CD14-positive monocyte (primary cell): Measurements from ENCODE around the gene C17orf78. TPM values are rescaled to one million over a fixed set of nuclear protein-coding genes. Genes with fewer than 3 reads are reported as not detected.

Experiments used
- DNase-seq, 3 donors: peaks; one replicate each; pipeline ENCODE4 v3.0.0-alpha.2; 2011 to 2022
- H2AFZ ChIP-seq: 2 replicates; pipeline ENCODE4 v1.6.0; 2012; ENCODE audit warnings: mild to moderate bottlenecking, low read depth, low read length, inconsistent platforms; ENCODE audit not compliant: insufficient read depth, poor library complexity, severe bottlenecking
- H3K27ac ChIP-seq, 2 donors: 1 replicate in 1 of 2; 2 replicates in 1 of 2; pipeline ENCODE4 v1.5.1; 2012 to 2013; ENCODE audit warnings: low read length in 2 of 2, control low read depth in 1 of 2, inconsistent platforms in 1 of 2, low read depth in 1 of 2, mild to moderate bottlenecking in 1 of 2
- H3K27me3 ChIP-seq, 2 donors: one replicate each; pipeline versions ENCODE4 v1.6.0 to v1.6.1; 2011 to 2013; ENCODE audit warnings: low read length in 2 of 2; ENCODE audit not compliant: control insufficient read depth in 2 of 2, insufficient read depth in 2 of 2
- H3K36me3 ChIP-seq, 2 donors: replicated peaks in 1 of 2; 1 replicate in 1 of 2; 2 replicates in 1 of 2; pipeline versions ENCODE4 v1.5.1 to v1.6.1; 2012 to 2013; ENCODE audit warnings: low read length in 2 of 2, control low read depth in 1 of 2, inconsistent platforms in 1 of 2, mild to moderate bottlenecking in 1 of 2; ENCODE audit not compliant: insufficient read depth in 2 of 2, control insufficient read depth in 1 of 2
- H3K4me1 ChIP-seq, 2 donors: 1 replicate in 1 of 2; 2 replicates in 1 of 2; pipeline versions ENCODE4 v1.5.1 to v1.6.1; 2012 to 2013; ENCODE audit warnings: low read length in 2 of 2, control low read depth in 1 of 2, inconsistent platforms in 1 of 2, mild to moderate bottlenecking in 1 of 2, moderate library complexity in 1 of 2; ENCODE audit not compliant: insufficient read depth in 2 of 2, control insufficient read depth in 1 of 2
- H3K4me2 ChIP-seq: replicated peaks from 2 replicates; pipeline ENCODE3; 2012; ENCODE audit warnings: low read length, moderate library complexity, mild to moderate bottlenecking; ENCODE audit not compliant: poor library complexity, severe bottlenecking; ENCODE audit errors: extremely low read depth
- H3K4me3 ChIP-seq, 3 experiments: fragments of 200-600 bp in 1 of 3; sonication (generic) in 1 of 3; replicated peaks in 1 of 3; 1 replicate in 2 of 3; 2 replicates in 1 of 3; pipeline ENCODE4 v1.5.1; 2011 to 2013; ENCODE audit warnings: low read length in 3 of 3, mild to moderate bottlenecking in 3 of 3, control low read depth in 2 of 3, low read depth in 2 of 3, inconsistent platforms in 1 of 3, moderate library complexity in 1 of 3
- H3K79me2 ChIP-seq: 2 replicates; pipeline ENCODE4 v1.6.0; 2012; ENCODE audit warnings: mild to moderate bottlenecking, control low read depth, inconsistent platforms, low read length, moderate library complexity; ENCODE audit not compliant: insufficient read depth
- H3K9ac ChIP-seq: 2 replicates; pipeline ENCODE4 v1.6.0; 2017; ENCODE audit warnings: low read length, mild to moderate bottlenecking; ENCODE audit not compliant: insufficient read depth, poor library complexity, severe bottlenecking
- H3K9me3 ChIP-seq, 2 donors: replicated peaks in 1 of 2; 1 replicate in 1 of 2; 2 replicates in 1 of 2; pipeline versions ENCODE4 v1.5.1 to v1.6.1; 2012 to 2013; ENCODE audit warnings: low read length in 2 of 2, control low read depth in 1 of 2; ENCODE audit not compliant: control insufficient read depth in 1 of 2, insufficient read depth in 1 of 2
- H4K20me1 ChIP-seq: 2 replicates; pipeline ENCODE4 v1.6.0; 2012; ENCODE audit warnings: mild to moderate bottlenecking, low read length, control low read depth, moderate library complexity; ENCODE audit not compliant: insufficient read depth
- H3K27ac Mint-ChIP-seq, 7 donors: one replicate each; pipeline ENCODE4 v1.8.0; 2020; ENCODE audit warnings: mild to moderate bottlenecking in 7 of 7, mixed read lengths in 7 of 7, moderate library complexity in 6 of 7, inconsistent platforms in 2 of 7
- H3K27me3 Mint-ChIP-seq, 3 donors: one replicate each; pipeline ENCODE4 v1.8.0; 2021 to 2022; ENCODE audit warnings: low read depth in 3 of 3, mild to moderate bottlenecking in 3 of 3, mixed read lengths in 3 of 3, moderate library complexity in 3 of 3, inconsistent platforms in 1 of 3
- H3K36me3 Mint-ChIP-seq, 2 donors: one replicate each; pipeline ENCODE4 v1.8.0; 2020; ENCODE audit warnings: mixed read lengths in 2 of 2, inconsistent platforms in 1 of 2, mild to moderate bottlenecking in 1 of 2
- H3K4me1 Mint-ChIP-seq: one replicate; pipeline ENCODE4 v1.8.0; 2020; ENCODE audit warnings: mild to moderate bottlenecking, mixed read lengths
- H3K4me3 Mint-ChIP-seq, 2 donors: one replicate each; pipeline ENCODE4 v1.8.0; 2020; ENCODE audit warnings: mild to moderate bottlenecking in 2 of 2, mixed read lengths in 2 of 2, moderate library complexity in 1 of 2
- H3K9me3 Mint-ChIP-seq, 7 donors: one replicate each; pipeline ENCODE4 v1.8.0; 2020 to 2022; ENCODE audit warnings: mixed read lengths in 7 of 7, mild to moderate bottlenecking in 6 of 7, moderate library complexity in 6 of 7, inconsistent platforms in 2 of 7
- WGBS: methylation state at CpG from one replicate; pipeline ENCODE4 v1.1.5; 2013; ENCODE audit warnings: missing lambda C conversion rate; ENCODE audit not compliant: insufficient coverage; 5-methylcytosine and 5-hydroxymethylcytosine counted together
- intact Hi-C, 2 donors: fragments of 100-400 bp; cut with micrococcal nuclease; formaldehyde crosslinking; loops; one replicate each; pipeline versions ENCODE4 v1.15.0 to v1.15.1; 2023
- polyA plus RNA-seq, 3 donors: library from polyadenylated mRNA; depleted of rRNA in 1 of 3; unstranded in 2 of 3; stranded (reverse) in 1 of 3; fragments of 300-500 nt in 2 of 3; fragments of >200 nt in 1 of 3; fragmentation: Illumina TruSeq in 2 of 3; gene quantifications; 1 replicate in 2 of 3; 2 replicates in 1 of 3; pipeline ENCODE4 v1.2.3, GENCODE V29; 2012 to 2021
- TF ChIP-seq, protein P1 (sequence below): fragments of 200-600 bp; IDR thresholded peaks from one replicate; pipeline ENCODE4 v1.8.0; 2022; ENCODE audit warnings: antibody characterized with exemption, mild to moderate bottlenecking

C17orf78 gene
- polyA plus RNA-seq, 3 donors = not detected

DNA sequence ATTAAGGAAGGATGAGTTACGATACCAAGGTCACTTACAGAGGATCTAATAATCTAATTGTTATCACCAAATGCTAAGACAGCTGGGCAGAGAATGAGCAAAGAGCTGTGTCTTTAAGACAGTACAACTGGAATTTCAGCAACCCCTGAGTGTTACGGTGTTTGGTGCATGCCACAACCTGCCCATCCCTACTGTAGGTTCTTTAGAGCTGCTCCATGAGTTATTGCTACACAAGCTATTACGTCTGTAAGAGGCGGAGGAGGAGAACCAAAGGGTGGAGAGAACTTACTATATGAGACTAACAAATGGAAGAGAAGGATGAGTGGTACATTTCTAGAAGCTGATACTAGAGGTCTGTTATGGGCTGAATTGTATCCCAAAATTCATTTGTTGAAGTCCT lies 14.2 kb upstream of the C17orf78 start:
- H3K36me3 ChIP-seq = no peaks in the 10 kb centered on the region
- H3K27me3 ChIP-seq = no peaks in the 10 kb centered on the region
- no peak overlapping the region for H3K9ac ChIP-seq
- peaks cover 20 to 27% of the 10 kb centered on the region in 2 donors for H3K4me1 ChIP-seq
- H3K79me2 ChIP-seq = peaks cover 5% of the 10 kb centered on the region
- H3K36me3 Mint-ChIP-seq = no peaks in the 10 kb centered on the region
- H4K20me1 ChIP-seq = no peaks in the 10 kb centered on the region
- no peak overlapping the region for H2AFZ ChIP-seq
- H3K27ac Mint-ChIP-seq = no peak overlapping the region
- WGBS = no CpG with 5 or more reads among the region's 4 CpGs
- DNase-seq = no peak
- H3K27me3 Mint-ChIP-seq = peaks cover 0 to 3% (median 3%) of the 10 kb centered on the region in 3 donors
- no peak overlapping the region for H3K4me2 ChIP-seq
- no peaks in the 10 kb centered on the region for H3K9me3 ChIP-seq
- TF ChIP-seq, protein P1, sequence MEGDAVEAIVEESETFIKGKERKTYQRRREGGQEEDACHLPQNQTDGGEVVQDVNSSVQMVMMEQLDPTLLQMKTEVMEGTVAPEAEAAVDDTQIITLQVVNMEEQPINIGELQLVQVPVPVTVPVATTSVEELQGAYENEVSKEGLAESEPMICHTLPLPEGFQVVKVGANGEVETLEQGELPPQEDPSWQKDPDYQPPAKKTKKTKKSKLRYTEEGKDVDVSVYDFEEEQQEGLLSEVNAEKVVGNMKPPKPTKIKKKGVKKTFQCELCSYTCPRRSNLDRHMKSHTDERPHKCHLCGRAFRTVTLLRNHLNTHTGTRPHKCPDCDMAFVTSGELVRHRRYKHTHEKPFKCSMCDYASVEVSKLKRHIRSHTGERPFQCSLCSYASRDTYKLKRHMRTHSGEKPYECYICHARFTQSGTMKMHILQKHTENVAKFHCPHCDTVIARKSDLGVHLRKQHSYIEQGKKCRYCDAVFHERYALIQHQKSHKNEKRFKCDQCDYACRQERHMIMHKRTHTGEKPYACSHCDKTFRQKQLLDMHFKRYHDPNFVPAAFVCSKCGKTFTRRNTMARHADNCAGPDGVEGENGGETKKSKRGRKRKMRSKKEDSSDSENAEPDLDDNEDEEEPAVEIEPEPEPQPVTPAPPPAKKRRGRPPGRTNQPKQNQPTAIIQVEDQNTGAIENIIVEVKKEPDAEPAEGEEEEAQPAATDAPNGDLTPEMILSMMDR = no peak
- no peak overlapping the region for H3K27ac ChIP-seq
- peaks cover 26% of the 10 kb centered on the region for H3K4me1 Mint-ChIP-seq
- intact Hi-C loops = no loop called here
- no peak overlapping the region for H3K4me3 Mint-ChIP-seq
- no peak overlapping the region for H3K4me3 ChIP-seq
- H3K9me3 Mint-ChIP-seq = no peaks in the 10 kb centered on the region

DNA sequence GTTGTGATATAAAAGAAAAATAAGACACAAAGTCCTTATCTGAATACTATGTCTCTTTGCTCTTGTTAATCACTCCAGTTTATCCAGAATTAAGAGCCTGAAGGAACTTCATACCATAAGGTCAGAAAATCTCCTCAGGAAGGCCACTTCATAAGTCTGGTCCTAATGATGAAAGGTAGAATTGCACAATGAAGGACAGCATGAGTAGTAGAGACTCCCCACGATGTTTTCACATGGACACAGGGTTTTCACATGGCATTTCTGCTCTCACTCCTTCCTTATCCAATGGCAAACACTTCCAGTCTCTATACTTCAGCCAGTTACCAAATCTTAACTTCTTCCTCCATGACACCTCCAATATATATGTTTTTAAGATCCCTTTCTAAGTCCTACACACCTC lies 10.2 kb upstream of the C17orf78 start:
- Histone ChIP-seq H3K79me2 (no peaks in the 10 kb centered on the region), H3K4me1 (peaks cover 4 to 7% of the 10 kb centered on the region in 2 donors), H2AFZ (no peak overlapping the region), H4K20me1 (no peaks in the 10 kb centered on the region), H3K27ac (no peak overlapping the region), H3K4me2 (no peak overlapping the region), H3K27me3 (no peaks in the 10 kb centered on the region), H3K9me3 (no peaks in the 10 kb centered on the region), H3K9ac (no peak overlapping the region), H3K36me3 (no peaks in the 10 kb centered on the region), H3K4me3 (no peak overlapping the region)
- no peak for DNase-seq
- peaks cover 10% of the 10 kb centered on the region for H3K4me1 Mint-ChIP-seq
- peaks cover 0 to 3% (median 2%) of the 10 kb centered on the region in 3 donors for H3K27me3 Mint-ChIP-seq
- intact Hi-C loops = no loop called here
- H3K36me3 Mint-ChIP-seq = no peaks in the 10 kb centered on the region
- no peak overlapping the region for H3K27ac Mint-ChIP-seq
- TF ChIP-seq, protein P1 = no peak
- H3K4me3 Mint-ChIP-seq = no peak overlapping the region
- 50% methylated on average over 1 of the region's 1 CpG for WGBS
- H3K9me3 Mint-ChIP-seq = no peaks in the 10 kb centered on the region
